Measurements from ENCODE around the gene PGM5.

Gene PGM5

DNA sequence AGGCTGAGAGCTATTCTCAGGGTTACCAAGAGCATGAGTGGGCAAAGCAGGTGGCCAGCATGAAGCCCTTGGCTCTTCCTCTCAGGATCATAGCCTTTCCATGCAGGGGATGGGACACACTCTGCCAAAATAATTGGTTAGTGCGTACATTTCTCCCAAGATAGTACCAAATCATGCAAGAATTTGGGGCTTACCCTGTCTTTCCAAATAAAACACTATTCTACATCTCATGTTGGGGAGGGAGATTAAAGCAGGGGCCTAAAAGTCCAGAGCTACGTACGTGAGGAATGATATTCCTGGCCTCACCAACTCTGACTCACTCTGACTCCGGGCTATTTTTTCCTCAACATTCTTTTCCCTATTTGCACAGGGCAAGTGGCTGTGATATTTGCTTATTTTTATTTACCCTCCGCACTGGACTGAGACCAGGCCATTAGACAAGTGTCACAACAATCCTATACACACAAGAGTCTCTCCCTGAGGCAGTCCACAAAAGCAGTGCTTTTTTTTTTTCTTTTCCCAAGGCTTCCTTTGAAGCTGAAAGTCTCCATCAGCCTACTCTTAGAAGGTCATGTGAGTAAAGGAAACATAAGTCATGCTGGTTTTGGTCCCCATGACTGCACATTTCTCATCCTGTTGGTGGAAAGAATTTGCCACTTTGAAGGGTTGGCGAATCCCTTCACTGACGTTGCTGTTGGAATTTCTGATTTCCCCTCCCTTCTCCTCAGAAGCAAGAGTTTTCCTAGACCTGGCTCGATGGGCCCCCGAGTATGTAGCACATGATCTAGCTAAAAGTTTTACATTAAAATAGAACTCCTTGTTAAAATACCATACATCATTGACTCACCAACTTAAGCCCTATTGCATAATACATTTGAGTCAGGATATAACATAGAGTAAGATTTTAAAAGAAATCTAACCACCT is 144.3 kb downstream of the PGM5 start:
- DNase-seq = no peak

DNA sequence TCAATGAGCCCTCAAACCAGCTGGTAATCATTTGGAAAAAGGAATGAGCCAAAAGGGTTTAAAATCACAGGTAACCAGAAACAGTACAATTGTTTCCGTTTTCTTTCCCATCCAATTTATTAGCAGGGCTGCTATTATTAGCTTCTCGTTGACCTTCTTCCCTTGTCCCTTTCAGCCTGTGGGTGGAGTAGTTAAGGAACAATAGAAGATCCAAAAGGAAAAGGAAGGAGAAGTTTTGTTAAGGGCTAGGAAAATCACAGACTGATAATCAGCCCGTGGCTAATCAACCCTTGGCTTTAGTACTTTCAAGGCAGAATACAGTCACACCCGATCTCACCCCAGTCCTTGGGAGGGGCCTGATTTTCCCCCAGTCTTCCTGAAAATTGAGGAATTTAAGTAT is 145.9 kb downstream of the PGM5 start:
- DNase-seq = no peak

DNA sequence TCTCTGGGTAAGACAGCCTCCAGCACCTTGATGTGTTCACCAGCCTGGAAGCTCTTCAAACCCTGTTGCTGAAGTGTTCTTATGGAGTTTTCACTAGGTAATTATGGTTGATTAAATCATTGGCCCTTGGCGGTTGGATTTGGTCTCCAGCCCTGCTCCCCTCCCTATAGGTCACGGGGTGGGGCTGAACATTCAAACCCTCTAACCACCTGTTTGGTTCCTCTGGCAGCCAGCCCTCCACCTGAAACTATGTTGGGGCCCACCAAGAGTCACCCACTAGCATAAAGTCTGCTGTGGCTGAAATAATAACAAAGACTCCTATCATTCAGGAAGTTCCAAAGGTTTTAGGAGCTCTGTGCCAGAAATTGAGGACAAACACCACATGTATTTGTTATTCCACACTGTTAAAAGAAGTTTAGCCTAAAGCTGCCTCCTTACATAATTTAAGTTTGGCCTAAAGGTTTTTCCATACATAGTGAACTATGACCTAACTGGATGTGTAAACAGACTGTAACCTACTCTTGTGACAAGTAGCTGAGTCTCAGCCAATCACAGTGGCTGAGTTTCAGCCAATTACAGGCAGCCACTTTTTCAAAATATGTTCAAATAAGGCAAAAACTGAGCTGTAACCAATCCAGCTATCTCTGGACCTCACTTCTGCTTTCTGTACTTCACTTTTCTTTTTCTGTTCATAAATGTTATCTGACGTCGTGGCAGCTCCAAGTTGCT is 149.4 kb downstream of the PGM5 start:
- no peak for DNase-seq

DNA sequence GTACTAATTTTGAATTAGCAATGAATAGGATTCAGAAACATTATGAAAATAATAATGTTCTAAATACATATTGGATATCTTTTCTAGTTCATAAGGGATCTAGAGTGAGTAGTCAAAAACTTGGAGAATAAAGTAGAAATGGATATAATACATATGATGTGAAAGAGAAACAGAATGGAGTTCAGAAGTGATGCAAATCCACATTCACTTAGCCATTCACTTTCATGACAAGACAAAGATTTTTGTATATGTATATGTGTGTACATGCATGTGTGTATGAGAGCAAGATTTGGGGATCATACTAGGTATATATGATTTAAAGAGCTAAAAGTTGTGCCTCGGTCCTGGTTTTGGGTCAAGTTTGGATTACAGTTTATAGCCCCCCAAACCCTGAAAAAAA is 150.1 kb downstream of the PGM5 start:
- DNase-seq = no peak

DNA sequence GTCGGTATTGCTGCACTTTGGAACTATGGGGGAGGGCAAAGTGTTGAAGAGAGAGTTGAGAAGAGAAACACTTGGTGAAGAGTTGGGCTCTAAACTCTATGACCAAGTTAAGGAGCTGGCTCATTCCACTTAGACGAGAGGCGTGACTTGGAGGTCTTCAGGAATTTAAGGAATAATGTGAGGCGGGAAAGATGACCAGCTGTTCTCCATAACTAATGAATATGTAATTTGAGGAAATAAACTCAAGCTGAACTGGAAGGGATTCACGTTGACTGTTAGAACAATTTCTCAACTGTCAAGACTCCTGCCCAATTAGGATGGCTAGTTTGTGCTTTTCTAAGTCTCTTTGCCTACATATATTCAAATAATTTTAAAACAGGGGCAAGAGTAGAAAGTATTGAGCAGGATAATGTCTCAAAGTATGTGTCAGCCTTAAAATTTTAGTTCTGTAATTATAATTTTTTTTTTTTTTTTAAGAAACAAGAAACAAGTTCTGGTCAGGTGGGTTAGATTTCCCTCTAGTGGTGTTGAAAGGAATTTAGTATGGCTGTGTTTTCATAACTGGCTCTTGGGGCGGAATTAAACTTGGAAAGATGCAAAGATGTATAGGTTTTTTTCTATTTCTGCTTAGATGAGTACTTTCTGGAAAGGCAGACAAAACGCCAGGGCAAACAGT is 150.9 kb downstream of the PGM5 start:
- peak in 1 of 2 experiments; percentile 47 for DNase-seq

DNA sequence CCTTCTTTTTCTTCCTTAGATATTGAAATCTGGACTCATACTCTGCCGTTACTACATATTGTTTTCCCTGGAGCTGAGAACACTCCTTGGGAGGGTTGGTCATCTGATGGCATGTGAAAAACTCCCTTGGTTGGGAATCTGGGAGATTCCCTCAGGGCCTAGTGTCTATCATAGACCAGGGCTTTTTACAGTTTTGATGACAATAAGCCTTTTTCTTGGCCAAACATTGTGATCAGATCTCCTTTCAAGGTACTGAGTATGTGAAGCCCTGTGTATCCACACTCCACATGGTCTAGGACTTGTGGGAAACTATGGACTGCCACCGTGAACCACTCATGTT is 151.4 kb downstream of the PGM5 start:
- no peak for DNase-seq

DNA sequence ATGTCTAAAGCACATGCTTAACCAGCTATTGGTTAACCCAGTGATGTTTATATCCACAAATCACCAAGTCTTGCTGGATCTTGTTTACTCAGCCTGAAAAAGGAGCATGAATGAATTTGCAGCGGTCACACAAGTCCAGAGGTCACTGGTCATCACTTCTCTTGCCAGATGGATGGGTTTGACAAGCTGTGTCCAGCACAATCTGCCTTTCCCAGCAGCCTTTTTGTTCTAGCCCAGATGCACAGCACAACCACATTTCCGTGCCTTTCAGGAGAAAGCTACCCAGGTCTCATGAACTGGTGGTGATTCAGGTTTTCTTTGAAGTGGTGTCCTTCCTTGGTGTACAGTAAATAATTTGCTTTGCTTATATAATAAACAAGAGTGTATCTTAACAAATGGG is 152.1 kb downstream of the PGM5 start:
- no peak for DNase-seq

DNA sequence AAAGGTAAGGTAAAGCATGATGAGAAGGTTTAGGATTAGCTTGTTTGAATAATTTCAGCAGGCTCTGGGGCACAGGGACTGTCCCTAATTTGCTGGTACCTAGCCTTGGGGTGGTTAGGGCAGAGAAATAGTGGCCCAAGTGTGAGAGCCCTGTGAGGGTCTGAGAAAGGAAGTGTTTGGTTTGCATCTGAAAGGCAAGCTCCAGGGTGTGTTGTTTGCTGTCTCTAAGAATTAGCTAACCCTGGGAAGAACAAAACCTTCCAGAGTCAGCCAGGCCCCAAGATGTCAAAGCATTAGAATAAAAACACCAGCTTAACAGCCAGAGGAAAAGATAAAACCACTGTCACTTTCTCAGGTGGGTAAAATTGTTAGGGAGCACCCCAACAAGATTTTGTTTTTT is 153.3 kb downstream of the PGM5 start:
- DNase-seq = no peak

DNA sequence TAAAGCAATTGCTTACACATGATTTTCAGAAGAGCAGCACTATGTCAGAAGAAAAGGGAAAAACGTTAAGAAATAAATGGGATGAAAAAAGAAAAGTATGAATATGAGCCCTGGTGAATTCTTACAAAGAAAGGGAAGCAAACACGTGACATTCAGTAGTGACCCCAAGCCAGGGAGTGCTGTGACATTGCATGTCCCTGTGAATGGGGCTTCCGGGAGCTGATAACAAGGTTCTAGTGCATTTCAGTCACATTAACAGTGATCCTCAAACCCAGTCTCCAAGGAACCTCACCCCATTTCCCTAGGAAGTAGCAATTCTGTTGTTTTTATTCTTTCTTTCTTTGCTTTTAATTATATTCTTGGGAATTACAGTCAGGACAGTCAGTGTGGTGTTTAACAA is 157.0 kb downstream of the PGM5 start:
- no peak for DNase-seq

DNA sequence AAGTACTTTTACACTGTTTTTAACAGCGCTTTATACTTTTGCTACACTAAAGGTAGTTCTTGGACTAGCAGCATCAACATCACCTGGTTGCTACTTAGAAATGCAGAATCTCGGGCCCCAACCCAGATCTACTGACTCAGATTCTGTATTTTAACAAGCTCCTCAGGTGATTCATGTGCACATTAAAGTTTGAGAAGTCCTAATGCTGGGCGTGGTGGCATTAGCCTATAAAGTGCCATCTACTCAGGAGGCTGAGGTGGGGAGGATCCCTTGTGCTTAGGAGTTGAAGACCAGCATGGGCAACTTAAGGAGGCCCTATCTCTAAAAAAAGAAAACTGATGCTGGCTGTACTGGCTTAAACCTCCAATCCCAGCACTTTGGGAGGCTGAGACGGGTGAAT is 157.6 kb downstream of the PGM5 start:
- DNase-seq = no peak

DNA sequence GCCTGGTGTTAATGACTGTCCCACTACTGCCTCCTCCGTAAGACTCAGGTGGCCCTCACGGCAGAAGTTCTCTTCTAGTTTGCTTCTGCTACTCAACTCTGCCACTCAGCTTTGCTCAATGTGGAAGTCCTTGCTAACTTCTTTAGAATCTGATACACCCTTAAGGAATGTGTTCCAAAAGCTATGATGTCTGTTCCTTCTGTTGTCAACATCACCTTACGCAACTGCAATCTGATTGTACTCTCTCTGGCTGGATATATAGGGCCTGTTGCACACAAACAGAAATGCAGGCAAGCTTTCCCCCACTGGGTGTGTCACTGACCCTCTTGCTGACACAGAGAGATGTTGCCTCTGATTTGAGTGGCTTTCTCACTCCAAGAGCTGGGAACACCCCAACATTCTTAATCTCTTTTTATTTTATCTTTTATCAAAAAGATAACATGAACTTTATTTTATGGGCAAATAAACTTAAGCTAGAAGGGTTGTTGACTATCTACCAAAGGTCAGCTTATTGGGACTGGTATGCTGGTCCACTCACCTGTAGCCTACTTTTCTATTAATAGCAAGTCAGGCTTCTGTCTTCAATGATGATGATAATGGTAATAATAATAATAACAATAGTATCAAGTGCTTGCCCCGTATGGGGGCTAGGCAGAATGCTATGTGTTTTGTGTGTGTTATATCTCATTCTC is 159.1 kb downstream of the PGM5 start:
- no peak for DNase-seq

DNA sequence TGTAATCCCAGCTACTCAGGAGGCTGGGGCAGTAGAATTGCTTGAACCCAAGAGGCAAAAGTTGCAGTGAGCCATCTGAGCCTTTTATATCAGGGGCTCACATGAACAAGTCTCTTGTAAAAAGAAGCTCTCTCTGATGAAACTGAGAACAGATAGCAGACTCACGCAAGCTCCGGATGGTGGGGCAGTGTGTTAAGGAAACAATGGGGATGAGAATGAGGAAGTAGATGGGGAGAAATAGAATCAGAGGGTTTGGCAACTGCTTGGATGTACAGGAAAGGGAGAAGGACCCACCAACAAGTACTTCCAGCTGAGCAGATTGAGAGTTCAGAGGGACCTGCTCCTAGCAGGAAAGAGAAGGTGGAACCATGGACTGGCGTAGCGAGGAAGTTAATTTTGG is 165.7 kb downstream of the PGM5 start:
- no peak for DNase-seq

DNA sequence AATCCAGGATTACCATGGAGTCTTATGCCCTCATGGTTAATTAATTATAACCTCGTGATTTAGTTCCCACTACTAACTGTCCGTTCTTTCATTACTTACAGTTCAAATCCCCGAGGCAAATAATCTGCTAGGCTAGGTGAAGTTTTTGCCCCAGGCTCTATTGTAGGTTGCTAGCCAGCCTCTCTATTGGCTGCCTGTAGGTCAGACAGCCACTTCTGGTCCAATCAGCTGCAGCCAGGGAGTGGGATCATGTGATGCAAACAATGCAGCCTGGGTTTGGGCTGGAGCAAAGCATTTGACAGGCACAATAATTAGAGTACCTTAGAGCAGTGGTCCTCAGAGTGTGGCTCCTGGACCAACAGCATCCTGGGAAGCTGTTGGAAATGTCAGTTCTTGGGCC is 166.5 kb downstream of the PGM5 start:
- DNase-seq = no peak

DNA sequence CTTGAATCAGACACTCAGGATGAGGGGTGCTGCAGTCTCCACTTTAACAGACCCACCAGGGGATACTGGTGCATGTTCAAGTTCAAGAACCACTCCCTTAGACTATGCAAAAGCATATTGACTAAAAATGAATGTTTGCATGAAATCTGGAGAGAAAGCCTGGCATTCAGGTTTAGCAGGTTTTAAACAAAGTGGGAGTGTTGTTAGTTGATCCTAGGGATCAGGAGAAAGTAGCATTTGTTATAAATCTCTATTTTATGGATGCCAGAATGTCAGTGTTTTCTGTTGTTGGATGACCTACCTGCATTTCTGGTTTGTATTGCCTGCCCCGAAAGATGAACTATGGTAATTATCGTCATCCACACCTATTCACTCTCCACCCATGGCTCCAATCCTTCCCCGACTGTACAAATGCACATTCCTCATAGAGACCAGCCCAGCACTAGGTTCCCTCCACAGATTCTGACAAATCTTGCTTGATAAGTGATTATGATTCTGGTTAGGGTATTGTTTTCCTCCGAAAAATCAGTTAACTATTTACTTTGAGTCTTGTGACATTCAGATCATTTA is 167.0 kb downstream of the PGM5 start:
- DNase-seq = no peak

DNA sequence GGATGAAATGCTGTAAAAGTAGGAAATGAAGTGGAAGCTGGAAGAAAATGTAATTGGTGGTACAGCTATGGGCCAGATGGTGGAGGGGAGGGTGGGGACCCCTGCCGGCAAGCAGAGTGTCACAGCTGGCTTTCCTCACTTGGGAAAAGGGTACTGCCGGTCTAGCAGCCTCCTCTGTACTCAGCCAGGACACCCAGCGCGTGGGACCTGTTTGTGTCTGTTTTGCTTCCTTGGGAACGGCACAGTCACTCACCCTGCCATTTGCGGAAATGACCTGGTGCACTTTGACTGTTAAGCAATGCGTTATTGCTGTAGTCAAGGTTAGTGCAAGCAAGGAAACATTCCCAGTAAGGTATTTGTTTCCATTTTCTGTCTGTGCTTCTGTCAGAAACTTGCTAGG is 174.2 kb downstream of the PGM5 start:
- no peak for DNase-seq

DNA sequence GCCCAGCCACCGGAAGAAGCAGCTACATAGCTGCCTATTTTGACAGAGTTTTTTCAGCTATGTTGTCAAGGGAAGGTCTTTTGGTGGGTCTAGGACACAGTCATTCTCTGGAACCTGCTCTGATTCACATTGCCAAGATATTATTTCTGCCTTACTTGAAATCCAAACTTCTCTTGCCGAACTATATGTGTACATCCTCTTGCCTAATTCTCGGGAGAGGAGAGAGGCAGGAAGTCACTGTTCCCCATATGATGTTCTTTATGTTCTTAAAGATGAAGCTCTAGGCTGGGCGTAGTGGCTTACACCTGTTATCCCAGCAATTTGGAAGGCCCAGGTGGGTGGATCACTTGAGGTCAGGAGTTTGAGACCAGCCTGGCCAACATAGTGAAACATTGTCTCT is 175.7 kb downstream of the PGM5 start:
- DNase-seq = no peak

DNA sequence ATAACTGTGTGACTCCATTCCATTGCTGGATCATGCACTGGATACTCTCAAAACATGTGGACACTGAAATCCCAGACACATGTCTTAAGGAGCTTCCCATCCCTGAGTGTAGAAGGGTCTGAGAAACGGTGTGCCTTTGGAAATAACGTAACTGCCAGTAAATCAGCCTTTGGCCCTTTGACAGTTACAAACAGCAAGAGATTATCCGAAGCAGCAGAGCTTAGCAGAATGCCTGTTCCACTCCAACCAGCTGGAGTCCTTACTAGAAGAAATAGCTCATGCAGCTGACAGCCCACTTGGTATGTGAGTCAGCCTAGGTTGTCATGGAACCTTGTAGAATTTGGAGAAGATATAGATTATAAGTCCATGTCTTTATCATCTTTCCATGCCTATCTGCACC is 177.3 kb downstream of the PGM5 start:
- DNase-seq = no peak

DNA sequence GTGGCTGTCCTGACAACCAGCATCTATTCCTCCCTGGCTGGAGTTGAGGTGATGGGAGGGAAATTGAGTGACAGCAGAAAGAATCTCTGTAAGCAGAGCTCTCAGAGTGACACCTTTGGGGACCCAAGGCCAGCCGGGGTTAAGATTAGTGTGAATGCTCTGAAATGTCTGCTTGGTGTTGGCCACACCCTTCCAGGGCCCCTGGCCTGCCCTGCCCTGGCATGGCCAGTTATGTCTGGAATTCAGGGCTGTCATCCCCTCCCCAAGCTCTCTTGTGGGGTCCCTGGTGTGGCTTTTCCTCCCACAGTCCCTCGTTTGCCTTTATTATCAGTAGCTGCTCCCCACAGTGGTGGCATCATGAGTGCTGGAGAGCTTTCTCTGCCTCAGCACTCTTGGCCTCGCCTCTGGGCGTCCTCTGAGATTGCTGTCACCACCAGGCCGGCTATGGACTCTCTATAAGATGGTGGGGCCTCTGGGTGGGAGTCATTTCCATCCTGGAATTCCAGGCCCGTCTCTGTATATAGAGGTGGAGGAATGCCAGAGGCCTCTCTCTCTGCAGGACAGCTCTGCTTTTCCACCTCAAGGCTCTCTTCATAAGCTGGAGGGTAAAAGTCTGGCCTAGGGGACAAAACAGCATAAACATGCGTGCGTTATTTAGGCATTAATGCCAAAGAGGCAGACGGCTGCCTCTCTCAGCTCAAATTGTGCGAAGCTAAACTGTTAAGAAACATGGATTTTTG is 180.6 kb downstream of the PGM5 start:
- no peak for DNase-seq

DNA sequence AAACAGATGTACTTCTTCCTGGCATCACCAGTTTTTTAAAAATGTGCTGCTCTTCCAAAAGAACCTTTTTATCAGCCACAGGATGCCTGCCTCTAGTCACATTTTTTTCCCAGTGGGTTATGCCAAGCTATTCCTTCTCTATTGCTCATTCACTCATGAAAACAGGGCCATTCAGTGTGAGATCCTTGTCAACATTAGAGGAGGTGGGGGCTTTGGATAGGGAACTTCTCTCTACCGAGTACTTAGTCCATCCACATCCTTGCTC is 181.1 kb downstream of the PGM5 start:
- no peak for DNase-seq

DNA sequence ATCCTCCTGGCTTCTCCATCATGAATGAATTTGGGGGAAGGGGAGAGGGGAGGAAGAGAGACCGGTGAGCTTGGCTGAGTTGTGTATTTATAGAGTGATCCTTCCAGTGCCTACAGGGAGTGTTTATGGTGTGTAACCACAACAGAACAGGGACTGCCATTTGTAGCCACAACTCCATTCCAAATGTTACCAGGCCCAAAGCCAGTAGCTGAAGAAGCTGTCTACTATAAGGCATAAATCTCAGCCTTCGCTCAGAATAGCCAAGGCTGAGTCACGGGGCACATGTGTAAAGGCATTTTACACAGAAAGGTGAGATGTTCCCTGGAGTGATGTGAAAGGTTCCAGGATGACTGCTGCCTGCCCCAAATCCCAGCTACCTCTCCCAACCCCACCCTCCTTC is 181.8 kb downstream of the PGM5 start:
- DNase-seq = no peak

DNA sequence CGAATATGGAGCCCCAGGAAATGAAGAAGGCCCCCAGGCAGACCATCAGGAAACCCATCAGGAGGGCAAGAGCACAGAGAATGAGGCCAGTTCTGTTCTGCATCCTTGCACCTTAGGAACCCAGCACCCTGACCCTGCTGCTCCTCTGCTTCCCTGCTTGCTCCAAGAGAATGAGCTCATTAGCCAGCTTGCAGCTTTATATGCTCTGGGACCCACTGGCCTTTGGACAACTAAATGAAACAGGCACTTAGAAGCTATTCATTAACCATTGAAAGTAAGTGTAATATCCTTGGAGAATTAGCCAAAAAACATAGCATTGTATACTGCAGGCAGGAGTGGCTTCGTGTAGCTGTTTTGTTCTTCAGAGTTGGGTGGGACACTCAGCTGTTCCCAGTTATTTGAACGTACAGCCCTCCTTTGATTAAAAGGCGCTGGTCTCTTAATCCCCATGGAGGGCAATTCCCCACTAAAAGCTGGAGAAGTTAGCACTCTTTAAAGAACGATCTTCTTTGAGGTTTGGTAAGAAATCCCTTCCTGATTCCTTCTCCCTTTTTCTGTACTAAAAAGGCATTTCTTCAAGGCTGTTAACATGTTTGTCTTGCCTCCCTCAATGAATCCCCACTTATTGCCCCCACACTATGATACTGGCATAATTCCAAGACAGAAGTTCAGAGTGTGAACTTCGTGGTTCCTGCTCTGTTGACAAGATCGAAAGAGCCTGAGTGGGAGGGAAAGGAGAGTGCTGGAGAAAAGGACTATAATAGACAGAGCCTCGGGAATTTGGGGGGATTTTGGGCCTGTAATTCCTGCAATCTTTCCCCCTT is 184.5 kb downstream of the PGM5 start, which contains the start of gene TMEM252:
TSS of gene TMEM252 (minus strand) at position 172 of the 824 bp plus-strand sequence. CDS start at position 103, 69 bp downstream.
- DNase-seq = no peak

All from SW 1271 (cell line).